ENCODE measurements around the gene VPS13D.

VPS13D gene

GRCh38 chr1:12315146-12315545, 85.3 kb downstream of the VPS13D start:
- H3K4me1 ChIP-seq (ENCODE audit: insufficient read depth, low read length, severe bottlenecking): no peaks in the 10 kb centered on the region
- no peak overlapping the region for H3K27ac ChIP-seq (ENCODE audit: low read depth, low read length, poor library complexity, severe bottlenecking)
- no peaks in the 10 kb centered on the region for H3K9me3 ChIP-seq (ENCODE audit: low read length)
- TF ChIP-seq, protein P1, sequence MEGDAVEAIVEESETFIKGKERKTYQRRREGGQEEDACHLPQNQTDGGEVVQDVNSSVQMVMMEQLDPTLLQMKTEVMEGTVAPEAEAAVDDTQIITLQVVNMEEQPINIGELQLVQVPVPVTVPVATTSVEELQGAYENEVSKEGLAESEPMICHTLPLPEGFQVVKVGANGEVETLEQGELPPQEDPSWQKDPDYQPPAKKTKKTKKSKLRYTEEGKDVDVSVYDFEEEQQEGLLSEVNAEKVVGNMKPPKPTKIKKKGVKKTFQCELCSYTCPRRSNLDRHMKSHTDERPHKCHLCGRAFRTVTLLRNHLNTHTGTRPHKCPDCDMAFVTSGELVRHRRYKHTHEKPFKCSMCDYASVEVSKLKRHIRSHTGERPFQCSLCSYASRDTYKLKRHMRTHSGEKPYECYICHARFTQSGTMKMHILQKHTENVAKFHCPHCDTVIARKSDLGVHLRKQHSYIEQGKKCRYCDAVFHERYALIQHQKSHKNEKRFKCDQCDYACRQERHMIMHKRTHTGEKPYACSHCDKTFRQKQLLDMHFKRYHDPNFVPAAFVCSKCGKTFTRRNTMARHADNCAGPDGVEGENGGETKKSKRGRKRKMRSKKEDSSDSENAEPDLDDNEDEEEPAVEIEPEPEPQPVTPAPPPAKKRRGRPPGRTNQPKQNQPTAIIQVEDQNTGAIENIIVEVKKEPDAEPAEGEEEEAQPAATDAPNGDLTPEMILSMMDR (IDR thresholded peaks at IDR 0.05; ENCODE audit: low read length): no peak
- no peak for TF ChIP-seq EZH2 (IDR thresholded peaks at IDR 0.05; ENCODE audit: borderline replicate concordance, low read length)
- H4K20me1 ChIP-seq (ENCODE audit: insufficient read depth, low read length): no peaks in the 10 kb centered on the region
- H3K4me3 ChIP-seq (ENCODE audit: low read depth, low read length, poor library complexity, severe bottlenecking): no peak overlapping the region
- H3K79me2 ChIP-seq (ENCODE audit: insufficient read depth, low read length): no peaks in the 10 kb centered on the region
- no peak overlapping the region for H2AFZ ChIP-seq (ENCODE audit: low read length)
- no peak overlapping the region for H3K9ac ChIP-seq (ENCODE audit: low read length)
- no peak overlapping the region for H3K4me2 ChIP-seq (ENCODE audit: low read length)
- H3K36me3 ChIP-seq (ENCODE audit: insufficient read depth, low read length): peaks cover 16% of the 10 kb centered on the region; the same call in 1 of the 2 replicates
- no peaks in the 10 kb centered on the region for H3K27me3 ChIP-seq (ENCODE audit: insufficient read depth, low read length)
- H3F3A ChIP-seq (ENCODE audit: insufficient read depth, low read length): no peaks in the 10 kb centered on the region
- H3K9me2 ChIP-seq (ENCODE audit: low read depth, low read length): no peaks in the 10 kb centered on the region

DNA sequence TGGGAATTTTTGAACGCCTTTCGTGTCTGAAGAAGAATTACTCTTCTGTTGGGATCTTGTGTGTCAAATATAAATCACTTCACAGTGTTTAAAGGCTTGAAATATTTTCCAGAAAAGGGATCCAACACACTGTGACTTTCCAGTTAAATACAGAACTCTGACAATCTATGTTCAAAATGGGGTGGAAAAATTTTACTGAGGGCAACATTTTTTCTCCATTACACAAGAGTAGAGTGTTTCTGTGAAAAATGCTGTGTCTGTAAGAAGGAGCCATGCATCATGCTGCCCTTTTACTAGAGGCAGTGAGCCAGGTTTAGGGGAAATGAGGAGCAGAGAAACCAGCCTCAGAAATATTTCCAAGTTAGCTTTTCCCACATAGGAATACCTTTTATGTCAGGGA, 86.5 kb downstream of the VPS13D start:
- H3K4me2 ChIP-seq (ENCODE audit: low read length): no peak overlapping the region
- H3K27me3 ChIP-seq (ENCODE audit: insufficient read depth, low read length): no peaks in the 10 kb centered on the region
- no peak overlapping the region for H3K27ac ChIP-seq (ENCODE audit: low read depth, low read length, poor library complexity, severe bottlenecking)
- H4K20me1 ChIP-seq (ENCODE audit: insufficient read depth, low read length): no peaks in the 10 kb centered on the region
- no peaks in the 10 kb centered on the region for H3K79me2 ChIP-seq (ENCODE audit: insufficient read depth, low read length)
- H3K9me3 ChIP-seq (ENCODE audit: low read length): no peaks in the 10 kb centered on the region
- H3K4me1 ChIP-seq (ENCODE audit: insufficient read depth, low read length, severe bottlenecking): no peaks in the 10 kb centered on the region
- no peak overlapping the region for H3K4me3 ChIP-seq (ENCODE audit: low read depth, low read length, poor library complexity, severe bottlenecking)
- no peaks in the 10 kb centered on the region for H3F3A ChIP-seq (ENCODE audit: insufficient read depth, low read length)
- H3K9ac ChIP-seq (ENCODE audit: low read length): no peak overlapping the region
- H3K36me3 ChIP-seq (ENCODE audit: insufficient read depth, low read length): peaks cover 16% of the 10 kb centered on the region; the same call in 1 of the 2 replicates
- H3K9me2 ChIP-seq (ENCODE audit: low read depth, low read length): no peaks in the 10 kb centered on the region
- no peak for TF ChIP-seq EZH2 (IDR thresholded peaks at IDR 0.05; ENCODE audit: borderline replicate concordance, low read length)
- TF ChIP-seq, protein P1 (IDR thresholded peaks at IDR 0.05; ENCODE audit: low read length): no peak
- no peak overlapping the region for H2AFZ ChIP-seq (ENCODE audit: low read length)

DNA sequence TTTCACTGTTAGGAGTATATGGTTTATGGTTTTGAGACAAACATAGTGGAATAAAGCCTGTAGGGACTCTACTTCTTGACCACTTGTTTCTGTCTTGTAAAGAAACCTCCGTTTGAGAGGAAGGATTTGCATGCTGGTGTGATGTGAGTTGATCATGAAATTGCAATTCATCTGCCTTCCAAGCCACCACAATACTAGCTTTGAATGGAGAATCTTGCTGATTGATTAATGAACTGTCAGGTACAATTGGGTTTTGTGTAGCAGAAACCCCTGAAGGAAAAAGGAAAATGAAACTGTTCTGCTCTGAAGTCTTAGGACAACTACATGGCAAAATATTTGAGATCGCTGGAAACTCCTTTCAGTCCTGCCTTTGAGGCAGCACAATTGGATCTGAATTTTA, 90.7 kb downstream of the VPS13D start:
- H3K27ac ChIP-seq (ENCODE audit: low read depth, low read length, poor library complexity, severe bottlenecking): no peak overlapping the region
- H3K79me2 ChIP-seq (ENCODE audit: insufficient read depth, low read length): no peaks in the 10 kb centered on the region
- no peaks in the 10 kb centered on the region for H3K9me2 ChIP-seq (ENCODE audit: low read depth, low read length)
- H3F3A ChIP-seq (ENCODE audit: insufficient read depth, low read length): no peaks in the 10 kb centered on the region
- no peaks in the 10 kb centered on the region for H4K20me1 ChIP-seq (ENCODE audit: insufficient read depth, low read length)
- H3K9ac ChIP-seq (ENCODE audit: low read length): no peak overlapping the region
- no peaks in the 10 kb centered on the region for H3K9me3 ChIP-seq (ENCODE audit: low read length)
- H3K27me3 ChIP-seq (ENCODE audit: insufficient read depth, low read length): no peaks in the 10 kb centered on the region
- H2AFZ ChIP-seq (ENCODE audit: low read length): no peak overlapping the region
- H3K4me1 ChIP-seq (ENCODE audit: insufficient read depth, low read length, severe bottlenecking): no peaks in the 10 kb centered on the region
- H3K4me3 ChIP-seq (ENCODE audit: low read depth, low read length, poor library complexity, severe bottlenecking): no peak overlapping the region
- H3K36me3 ChIP-seq (ENCODE audit: insufficient read depth, low read length): peaks cover 15% of the 10 kb centered on the region; the same call in 1 of the 2 replicates
- TF ChIP-seq EZH2 (IDR thresholded peaks at IDR 0.05; ENCODE audit: borderline replicate concordance, low read length): no peak
- TF ChIP-seq, protein P1 (IDR thresholded peaks at IDR 0.05; ENCODE audit: low read length): no peak
- H3K4me2 ChIP-seq (ENCODE audit: low read length): no peak overlapping the region
